Natural killer cell (primary cell): ENCODE measurements around the gene CYP19A1. TPM values are rescaled to one million over a fixed set of nuclear protein-coding genes. Genes with fewer than 3 reads are reported as not detected.

Experiments
- ATAC-seq, 3 donors: fragments of 150-1000 bp in 2 of 3; fragments of 200-7000 bp in 1 of 3; cut with Tn5 transposase; 1 replicate in 1 of 3; 2 replicates in 2 of 3; pipeline ENCODE4 v1.10.0; 2021; ENCODE audit warnings: mild to moderate bottlenecking in 2 of 3, moderate library complexity in 2 of 3
- DNase-seq, 2 donors: peaks; one replicate each; pipeline versions ENCODE4 v3.0.0 to v3.0.0-alpha.2; 2013 to 2021; ENCODE audit warnings: mixed read lengths in 1 of 2
- H3K27ac ChIP-seq: one replicate; pipeline ENCODE4 v1.5.1; 2013; ENCODE audit warnings: mild to moderate bottlenecking, low read length
- H3K27me3 ChIP-seq: one replicate; pipeline ENCODE4 v1.6.1; 2013; ENCODE audit warnings: low read length; ENCODE audit not compliant: control insufficient read depth, insufficient read depth
- H3K36me3 ChIP-seq: one replicate; pipeline ENCODE4 v1.6.1; 2013; ENCODE audit warnings: low read length; ENCODE audit not compliant: control insufficient read depth, insufficient read depth
- H3K4me1 ChIP-seq: one replicate; pipeline ENCODE4 v1.6.1; 2013; ENCODE audit warnings: low read length; ENCODE audit not compliant: control insufficient read depth, insufficient read depth
- H3K4me3 ChIP-seq: one replicate; pipeline ENCODE4 v1.5.1; 2013; ENCODE audit warnings: low read length
- H3K9me3 ChIP-seq: one replicate; pipeline ENCODE4 v1.6.1; 2013; ENCODE audit warnings: low read length; ENCODE audit not compliant: control insufficient read depth, insufficient read depth
- H3K27ac Mint-ChIP-seq, 2 donors: one replicate each; pipeline ENCODE4 v1.8.0; 2022; ENCODE audit warnings: mild to moderate bottlenecking in 2 of 2, mixed read lengths in 2 of 2, moderate library complexity in 1 of 2
- H3K27me3 Mint-ChIP-seq, 2 donors: one replicate each; pipeline ENCODE4 v1.8.0; 2022; ENCODE audit warnings: low read depth in 2 of 2, mixed read lengths in 2 of 2
- H3K36me3 Mint-ChIP-seq: one replicate; pipeline ENCODE4 v1.8.0; 2022; ENCODE audit warnings: mixed read lengths
- H3K4me1 Mint-ChIP-seq, 2 donors: one replicate each; pipeline ENCODE4 v1.8.0; 2022; ENCODE audit warnings: mixed read lengths in 2 of 2
- H3K4me3 Mint-ChIP-seq: one replicate; pipeline ENCODE4 v1.8.0; 2022; ENCODE audit warnings: mild to moderate bottlenecking, moderate library complexity, mixed read lengths
- H3K9me3 Mint-ChIP-seq, 2 donors: one replicate each; pipeline ENCODE4 v1.8.0; 2022; ENCODE audit warnings: mixed read lengths in 2 of 2
- CTCF ChIP-seq: fragments of 200-600 bp; IDR thresholded peaks from one replicate; pipeline ENCODE4 v1.8.0; 2022; ENCODE audit warnings: antibody characterized with exemption
- WGBS: methylation state at CpG from one replicate; pipeline ENCODE4 v1.1.7; 2013; ENCODE audit warnings: missing lambda C conversion rate; ENCODE audit not compliant: insufficient coverage; 5-methylcytosine and 5-hydroxymethylcytosine counted together
- intact Hi-C: fragments of 100-400 bp; cut with micrococcal nuclease; formaldehyde crosslinking; loops from one replicate; pipeline ENCODE4 v1.14.2; 2022
- total RNA-seq, 4 donors: library from RNA; stranded (reverse); fragments of 120-200 nt in 1 of 4; gene quantifications; one replicate each; pipeline versions ENCODE4 v1.2.3 to v1.2.4, GENCODE V29; 2013 to 2022

Gene CYP19A1
- total RNA-seq, 3 donors from 2014 or later (not counting 1 experiment from before 2014, with no cell fraction given): not detected

- H3K27ac Mint-ChIP-seq: no peak overlapping the region
- H3K9me3 ChIP-seq: no peaks in the 10 kb centered on the region
- peaks cover under 1% of the 10 kb centered on the region for H3K27me3 ChIP-seq
- ATAC-seq (no peak), DNase-seq (no peak)
- TF ChIP-seq CTCF: no peak
- no peaks in the 10 kb centered on the region for H3K4me1 ChIP-seq
- no peaks in the 10 kb centered on the region for H3K9me3 Mint-ChIP-seq
- WGBS: no CpG with 5 or more reads among the region's 3 CpGs
- H3K27me3 Mint-ChIP-seq: peaks cover 15 to 33% of the 10 kb centered on the region in 2 donors
- H3K36me3 Mint-ChIP-seq: no peaks in the 10 kb centered on the region
- H3K27ac ChIP-seq: no peak overlapping the region
- H3K36me3 ChIP-seq: no peaks in the 10 kb centered on the region
- intact Hi-C loops: no loop called here
- no peak overlapping the region for H3K4me3 Mint-ChIP-seq
- no peaks in the 10 kb centered on the region for H3K4me1 Mint-ChIP-seq
- no peak overlapping the region for H3K4me3 ChIP-seq
Measured at GRCh38 chr15:51346136-51346535, 7.7 kb upstream of the CYP19A1 start.

- no peak overlapping the region for H3K27ac Mint-ChIP-seq
- Histone ChIP-seq H3K27ac (no peak overlapping the region), H3K36me3 (no peaks in the 10 kb centered on the region), H3K27me3 (peaks cover 2% of the 10 kb centered on the region), H3K9me3 (no peaks in the 10 kb centered on the region), H3K4me1 (no peaks in the 10 kb centered on the region), H3K4me3 (no peak overlapping the region)
- no peaks in the 10 kb centered on the region for H3K9me3 Mint-ChIP-seq
- 94% methylated on average over 3 of the region's 4 CpGs for whole genome bisulfite sequencing
- peaks cover 11 to 33% of the 10 kb centered on the region in 2 donors for H3K27me3 Mint-ChIP-seq
- no peaks in the 10 kb centered on the region for H3K4me1 Mint-ChIP-seq
- no peaks in the 10 kb centered on the region for H3K36me3 Mint-ChIP-seq
- no peak for TF ChIP-seq CTCF
- ATAC-seq (no peak), DNase-seq (no peak)
- intact Hi-C loops: no loop called here
- H3K4me3 Mint-ChIP-seq: no peak overlapping the region
Measured at GRCh38 chr15:51343466-51343865, 5.1 kb upstream of the CYP19A1 start.

GRCh38 chr15:51342227-51342999 is 4.0 kb upstream of the CYP19A1 start:
- no peak for ATAC-seq
- WGBS: 66% methylated on average over 16 of the region's 16 CpGs

More at GRCh38 chr15:51342227-51342999, 4.0 kb upstream of the CYP19A1 start:
- H3K4me3 ChIP-seq: no peak overlapping the region
- no peaks in the 10 kb centered on the region for H3K4me1 ChIP-seq
- no peak overlapping the region for H3K27ac ChIP-seq
- no peak overlapping the region for H3K4me3 Mint-ChIP-seq
- no peaks in the 10 kb centered on the region for H3K36me3 Mint-ChIP-seq
- H3K27me3 Mint-ChIP-seq: peaks cover 11 to 33% of the 10 kb centered on the region in 2 donors
- DNase-seq: no peak
- H3K36me3 ChIP-seq: no peaks in the 10 kb centered on the region
- no peaks in the 10 kb centered on the region for H3K4me1 Mint-ChIP-seq
- intact Hi-C loops: no loop called here
- no peaks in the 10 kb centered on the region for H3K9me3 Mint-ChIP-seq
- no peaks in the 10 kb centered on the region for H3K9me3 ChIP-seq
- TF ChIP-seq CTCF: no peak
- H3K27me3 ChIP-seq: peaks cover 2% of the 10 kb centered on the region
- no peak overlapping the region for H3K27ac Mint-ChIP-seq
